ENCODE measurements around the gene METTL16. TPM values are rescaled to one million over a fixed set of nuclear protein-coding genes. Genes with fewer than 3 reads are reported as not detected.
A peak's percentile ranks its signal among the peaks of the same experiment; 100 is the strongest.

Gene METTL16
- total and polyA plus RNA-seq, 2 donors (not counting 1 experiment from before 2014, with no cell fraction given): 19.2 to 56.5 TPM

- TF ChIP-seq CTCF (IDR thresholded peaks at IDR 0.05) (no peak), EZH2 (IDR thresholded peaks at IDR 0.05; ENCODE audit: borderline replicate concordance, insufficient read depth, low read depth, low read length, poor library complexity, severe bottlenecking) (no peak)
- Histone ChIP-seq H3K9me3 (ENCODE audit: control extremely low read depth in 1 of 3, control insufficient read depth in 2 of 3, insufficient read depth in 1 of 3, low read length in 2 of 3) (no peaks in the 10 kb centered on the region), H3K9ac (ENCODE audit: low read length) (no peak overlapping the region), H4K20me1 (ENCODE audit: control insufficient read depth, insufficient read depth, low read length, poor library complexity, severe bottlenecking) (peaks cover 13% of the 10 kb centered on the region), H3K27ac (ENCODE audit: low read length in 2 of 2) (no peak overlapping the region), H3K4me1 (ENCODE audit: control insufficient read depth in 2 of 2, insufficient read depth in 2 of 2, low read length in 2 of 2) (peaks cover 18 to 22% of the 10 kb centered on the region in 2 donors), H3K4me2 (replicated peaks; ENCODE audit: low read depth, low read length, poor library complexity, severe bottlenecking) (peak overlapping the region; percentile 98), H3K36me3 (replicated peaks in 1 of 2; ENCODE audit: control extremely low read depth in 1 of 2, control insufficient read depth in 1 of 2, extremely low read depth in 1 of 2, insufficient read depth in 2 of 2, low read length in 1 of 2) (no peaks in the 10 kb centered on the region), H3K4me3 (ENCODE audit: control extremely low read depth in 1 of 5, extremely low read depth in 1 of 5, insufficient read depth in 1 of 5, low read depth in 2 of 5, low read length in 4 of 5) (no peak overlapping the region), H3K79me2 (ENCODE audit: control insufficient read depth, insufficient read depth, low read length) (peaks cover 19% of the 10 kb centered on the region), H2AFZ (ENCODE audit: insufficient read depth, low read depth, low read length, poor library complexity, severe bottlenecking) (no peak overlapping the region), H3K27me3 (replicated peaks in 1 of 4; ENCODE audit: control extremely low read depth in 1 of 4, control insufficient read depth in 3 of 4, insufficient read depth in 4 of 4, low read length in 3 of 4) (no peaks in the 10 kb centered on the region)
- Mint-ChIP-seq H3K9me3 (ENCODE audit: insufficient read depth) (no peaks in the 10 kb centered on the region), H3K27me3 (no peaks in the 10 kb centered on the region), H3K4me3 (peak overlapping the region; percentile 89), H3K27ac (peak overlapping the region; percentile 63), H3K4me1 (peaks cover 23% of the 10 kb centered on the region)
- DNase-seq (no peak), ATAC-seq (ENCODE audit: low read depth) (no peak)
- ChIA-PET CTCF (interaction anchor here (1.1 to 7.4 kb wide), 4 partner anchors 11 to 21 kb away, joined by 4 to 76 read pairs (median 38); no protein-coding TSS in a partner anchor), POLR2A (interaction anchor here (0.5 to 2.5 kb wide), 3 partner anchors 8 to 360 kb away, joined by 3 to 51 read pairs (median 5); no protein-coding TSS in a partner anchor)
- intact Hi-C loops (cut with micrococcal nuclease): loop anchor here (5.0 kb wide), 2 partner anchors 599 to 776 kb away; partner anchors contain the start of gene SLC43A2
- 100% methylated on average over 4 of the region's 4 CpGs for WGBS (ENCODE audit: insufficient coverage)
Measured at GRCh38 chr17:2403044-2403443, 108.6 kb downstream of the METTL16 start.

GRCh38 chr17:2402544-2402943, 109.1 kb downstream of the METTL16 start:
- H3K9ac ChIP-seq (ENCODE audit: low read length): peak overlapping the region; percentile 67
- no peaks in the 10 kb centered on the region for H3K9me3 Mint-ChIP-seq (ENCODE audit: insufficient read depth)
- peak overlapping the region; percentile 63 to 65 for H3K27ac ChIP-seq (ENCODE audit: low read length in 2 of 2)
- peak overlapping the region; percentile 98 for H3K4me2 ChIP-seq (replicated peaks; ENCODE audit: low read depth, low read length, poor library complexity, severe bottlenecking)
- H3K36me3 ChIP-seq (replicated peaks in 1 of 2; ENCODE audit: control extremely low read depth in 1 of 2, control insufficient read depth in 1 of 2, extremely low read depth in 1 of 2, insufficient read depth in 2 of 2, low read length in 1 of 2): no peaks in the 10 kb centered on the region
- peaks cover 23 to 27% of the 10 kb centered on the region in 2 donors for H3K4me1 ChIP-seq (ENCODE audit: control insufficient read depth in 2 of 2, insufficient read depth in 2 of 2, low read length in 2 of 2)
- no peak for DNase-seq
- H3K27me3 Mint-ChIP-seq: no peaks in the 10 kb centered on the region
- peak overlapping the region; percentile 90 for H3K27ac Mint-ChIP-seq
- POLR2A ChIA-PET: interaction anchor here (0.6 to 2.5 kb wide), 2 partner anchors 10 to 360 kb away, joined by 3 to 51 read pairs; no protein-coding TSS in a partner anchor
- TF ChIP-seq CTCF (IDR thresholded peaks at IDR 0.05): no peak
- no peak for TF ChIP-seq EZH2 (IDR thresholded peaks at IDR 0.05; ENCODE audit: borderline replicate concordance, insufficient read depth, low read depth, low read length, poor library complexity, severe bottlenecking)
- H3K4me3 Mint-ChIP-seq: peak overlapping the region; percentile 89
- peak overlapping the region; percentile 67 for H2AFZ ChIP-seq (ENCODE audit: insufficient read depth, low read depth, low read length, poor library complexity, severe bottlenecking)
- H3K4me3 ChIP-seq (ENCODE audit: control extremely low read depth in 1 of 5, extremely low read depth in 1 of 5, insufficient read depth in 1 of 5, low read depth in 2 of 5, low read length in 4 of 5): peak overlapping the region; percentile 51 to 96 (median 77)
- H3K4me1 Mint-ChIP-seq: peaks cover 28% of the 10 kb centered on the region
- 19% methylated on average over 11 of the region's 15 CpGs for WGBS (ENCODE audit: insufficient coverage)
- ATAC-seq (ENCODE audit: low read depth): no peak
- intact Hi-C loops (cut with micrococcal nuclease): loop anchor here (1.0 to 5.0 kb wide), 3 partner anchors 66 to 775 kb away; partner anchors contain the start of genes SLC43A2 and TSR1
- H3K27me3 ChIP-seq (replicated peaks in 1 of 4; ENCODE audit: control extremely low read depth in 1 of 4, control insufficient read depth in 3 of 4, insufficient read depth in 4 of 4, low read length in 3 of 4): no peaks in the 10 kb centered on the region
- CTCF ChIA-PET: interaction anchor here (1.1 to 7.4 kb wide), 5 partner anchors 10 to 191 kb away, joined by 3 to 76 read pairs (median 4); partner anchors contain the start of gene PAFAH1B1
- H4K20me1 ChIP-seq (ENCODE audit: control insufficient read depth, insufficient read depth, low read length, poor library complexity, severe bottlenecking): peaks cover 18% of the 10 kb centered on the region
- H3K79me2 ChIP-seq (ENCODE audit: control insufficient read depth, insufficient read depth, low read length): peaks cover 24% of the 10 kb centered on the region
- no peaks in the 10 kb centered on the region for H3K9me3 ChIP-seq (ENCODE audit: control extremely low read depth in 1 of 3, control insufficient read depth in 2 of 3, insufficient read depth in 1 of 3, low read length in 2 of 3)

Data from B cell (primary cell).